ENCODE results near the gene POLD3.

GRCh38 chr11:74615311-74615710 lies 22.9 kb downstream of the POLD3 start:
- TF ChIP-seq POLR2A (IDR thresholded peaks at IDR 0.05) (no peak), CTCF (IDR thresholded peaks at IDR 0.05) (no peak)

All from body of pancreas (tissue), 4 donors.